Suprapubic skin (tissue), 4 donors: Measurements from ENCODE around the gene SV2C.

Experiments
- CTCF ChIP-seq, 2 donors: fragments of 200-600 bp in 1 of 2; fragments of 450-650 bp in 1 of 2; sonication (generic) in 1 of 2; IDR thresholded peaks; one replicate each; pipeline ENCODE4 v1.5.1; 2016 to 2019; ENCODE audit warnings: antibody characterized with exemption in 2 of 2, mild to moderate bottlenecking in 1 of 2, moderate library complexity in 1 of 2
- EP300 ChIP-seq: sonication (generic); formaldehyde crosslinking; IDR thresholded peaks from one replicate; pipeline ENCODE4 v1.6.1; 2017; ENCODE audit warnings: antibody characterized with exemption
- POLR2A ChIP-seq, 2 donors: fragments of 450-650 bp; IDR thresholded peaks; one replicate each; pipeline ENCODE4 v1.6.1; 2017; ENCODE audit warnings: antibody characterized with exemption in 2 of 2, mild to moderate bottlenecking in 2 of 2, moderate library complexity in 2 of 2
- POLR2AphosphoS5 ChIP-seq, 3 donors: sonication (generic); formaldehyde crosslinking; IDR thresholded peaks; one replicate each; pipeline ENCODE4 v1.6.1; 2017; ENCODE audit warnings: antibody characterized with exemption in 3 of 3

GRCh38 chr5:76341651-76342334 is 258.6 kb downstream of the SV2C start:
- no peak for TF ChIP-seq POLR2A (IDR thresholded peaks at IDR 0.05)
- no peak for TF ChIP-seq POLR2AphosphoS5 (IDR thresholded peaks at IDR 0.05)
- no peak for TF ChIP-seq CTCF (IDR thresholded peaks at IDR 0.05)
- TF ChIP-seq EP300, result no peak
